HL-60 (cell line): ENCODE data around the gene TMEM98.

Source experiments
- DNase-seq, 2 experiments: peaks; one replicate each; pipeline ENCODE4 v3.0.0-alpha.2; 2010 to 2020; ENCODE audit warnings: low read depth in 1 of 2, low spot score in 1 of 2
- H3K27ac ChIP-seq: fragments of 250-450 bp; sonication (Bioruptor Pico); replicated peaks from 2 replicates; pipeline ENCODE4 v1.5.1; 2020; ENCODE audit warnings: mild to moderate bottlenecking, moderate library complexity
- H3K27me3 ChIP-seq: fragments of 250-450 bp; sonication (Bioruptor Pico); 2 replicates; pipeline ENCODE4 v1.5.1; 2021; ENCODE audit warnings: mild to moderate bottlenecking, moderate library complexity; ENCODE audit not compliant: insufficient read depth, poor library complexity, severe bottlenecking
- H3K4me3 ChIP-seq: replicated peaks from 2 replicates; pipeline ENCODE4 v1.5.1; 2011; ENCODE audit warnings: mild to moderate bottlenecking, control low read depth, low read length; ENCODE audit not compliant: insufficient read depth
- GABPA ChIP-seq: IDR thresholded peaks from 2 replicates; pipeline ENCODE4 v1.6.1; 2012; ENCODE audit warnings: low read depth
- POLR2AphosphoS5 ChIP-seq: IDR thresholded peaks from 2 replicates; pipeline ENCODE4 v1.6.1; 2012; ENCODE audit warnings: low read depth
- SPI1 ChIP-seq: IDR thresholded peaks from 2 replicates; pipeline ENCODE4 v1.6.1; 2012; ENCODE audit warnings: low read depth, mild to moderate bottlenecking, borderline replicate concordance
- TF ChIP-seq, protein P1 (sequence below): IDR thresholded peaks from 2 replicates; pipeline ENCODE4 v1.6.1; 2012; ENCODE audit warnings: low read depth; ENCODE audit not compliant: insufficient replicate concordance
- TF ChIP-seq, protein P2 (sequence below): IDR thresholded peaks from one replicate; pipeline ENCODE4 v1.5.1; 2011; ENCODE audit warnings: low read length, control low read depth, inconsistent platforms; ENCODE audit not compliant: insufficient read depth

Gene TMEM98

DNA sequence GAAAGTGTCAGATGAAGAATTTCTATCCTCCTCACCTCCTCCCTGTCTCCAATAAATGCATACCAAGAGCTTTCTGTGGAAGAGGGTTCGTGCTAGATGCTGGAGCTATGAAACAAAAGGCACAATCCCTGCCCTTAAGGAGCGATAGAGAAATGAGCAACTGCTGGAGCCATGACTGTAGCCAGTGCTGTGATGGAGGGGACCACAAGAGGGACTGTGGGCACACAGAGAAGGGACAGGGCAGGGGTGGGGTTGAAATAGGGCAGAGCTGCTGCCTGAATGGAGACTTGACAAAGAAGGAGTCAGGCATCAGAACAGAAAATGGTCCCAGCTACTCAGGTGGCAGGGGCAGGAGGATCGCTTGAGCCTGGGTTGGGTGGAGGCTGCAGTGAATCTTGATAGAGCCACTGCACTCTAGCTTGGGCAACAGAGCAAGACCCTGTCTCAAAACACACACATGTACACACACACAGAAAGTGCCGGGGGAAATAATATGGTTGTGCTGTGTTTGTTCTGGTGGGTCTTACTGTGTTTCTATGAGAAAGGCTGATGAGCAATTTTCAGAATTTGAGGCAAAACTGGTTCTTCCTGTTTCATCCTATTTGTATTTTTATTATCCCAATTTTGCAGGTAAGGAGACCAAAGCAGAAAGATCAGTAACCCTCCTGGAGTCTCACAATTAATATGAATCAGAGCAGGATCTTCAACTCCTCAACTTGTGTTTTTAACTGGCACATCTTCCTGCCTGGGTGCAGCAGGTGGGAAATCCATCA is 16.5 kb downstream of the TMEM98 start:
- TF ChIP-seq GABPA: no peak
- TF ChIP-seq, protein P1, sequence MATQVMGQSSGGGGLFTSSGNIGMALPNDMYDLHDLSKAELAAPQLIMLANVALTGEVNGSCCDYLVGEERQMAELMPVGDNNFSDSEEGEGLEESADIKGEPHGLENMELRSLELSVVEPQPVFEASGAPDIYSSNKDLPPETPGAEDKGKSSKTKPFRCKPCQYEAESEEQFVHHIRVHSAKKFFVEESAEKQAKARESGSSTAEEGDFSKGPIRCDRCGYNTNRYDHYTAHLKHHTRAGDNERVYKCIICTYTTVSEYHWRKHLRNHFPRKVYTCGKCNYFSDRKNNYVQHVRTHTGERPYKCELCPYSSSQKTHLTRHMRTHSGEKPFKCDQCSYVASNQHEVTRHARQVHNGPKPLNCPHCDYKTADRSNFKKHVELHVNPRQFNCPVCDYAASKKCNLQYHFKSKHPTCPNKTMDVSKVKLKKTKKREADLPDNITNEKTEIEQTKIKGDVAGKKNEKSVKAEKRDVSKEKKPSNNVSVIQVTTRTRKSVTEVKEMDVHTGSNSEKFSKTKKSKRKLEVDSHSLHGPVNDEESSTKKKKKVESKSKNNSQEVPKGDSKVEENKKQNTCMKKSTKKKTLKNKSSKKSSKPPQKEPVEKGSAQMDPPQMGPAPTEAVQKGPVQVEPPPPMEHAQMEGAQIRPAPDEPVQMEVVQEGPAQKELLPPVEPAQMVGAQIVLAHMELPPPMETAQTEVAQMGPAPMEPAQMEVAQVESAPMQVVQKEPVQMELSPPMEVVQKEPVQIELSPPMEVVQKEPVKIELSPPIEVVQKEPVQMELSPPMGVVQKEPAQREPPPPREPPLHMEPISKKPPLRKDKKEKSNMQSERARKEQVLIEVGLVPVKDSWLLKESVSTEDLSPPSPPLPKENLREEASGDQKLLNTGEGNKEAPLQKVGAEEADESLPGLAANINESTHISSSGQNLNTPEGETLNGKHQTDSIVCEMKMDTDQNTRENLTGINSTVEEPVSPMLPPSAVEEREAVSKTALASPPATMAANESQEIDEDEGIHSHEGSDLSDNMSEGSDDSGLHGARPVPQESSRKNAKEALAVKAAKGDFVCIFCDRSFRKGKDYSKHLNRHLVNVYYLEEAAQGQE: no peak
- TF ChIP-seq POLR2AphosphoS5: no peak
- TF ChIP-seq SPI1: no peak
- TF ChIP-seq, protein P2, sequence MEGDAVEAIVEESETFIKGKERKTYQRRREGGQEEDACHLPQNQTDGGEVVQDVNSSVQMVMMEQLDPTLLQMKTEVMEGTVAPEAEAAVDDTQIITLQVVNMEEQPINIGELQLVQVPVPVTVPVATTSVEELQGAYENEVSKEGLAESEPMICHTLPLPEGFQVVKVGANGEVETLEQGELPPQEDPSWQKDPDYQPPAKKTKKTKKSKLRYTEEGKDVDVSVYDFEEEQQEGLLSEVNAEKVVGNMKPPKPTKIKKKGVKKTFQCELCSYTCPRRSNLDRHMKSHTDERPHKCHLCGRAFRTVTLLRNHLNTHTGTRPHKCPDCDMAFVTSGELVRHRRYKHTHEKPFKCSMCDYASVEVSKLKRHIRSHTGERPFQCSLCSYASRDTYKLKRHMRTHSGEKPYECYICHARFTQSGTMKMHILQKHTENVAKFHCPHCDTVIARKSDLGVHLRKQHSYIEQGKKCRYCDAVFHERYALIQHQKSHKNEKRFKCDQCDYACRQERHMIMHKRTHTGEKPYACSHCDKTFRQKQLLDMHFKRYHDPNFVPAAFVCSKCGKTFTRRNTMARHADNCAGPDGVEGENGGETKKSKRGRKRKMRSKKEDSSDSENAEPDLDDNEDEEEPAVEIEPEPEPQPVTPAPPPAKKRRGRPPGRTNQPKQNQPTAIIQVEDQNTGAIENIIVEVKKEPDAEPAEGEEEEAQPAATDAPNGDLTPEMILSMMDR: no peak
- no peak for DNase-seq
- H3K27ac ChIP-seq: no peak overlapping the region
- no peak overlapping the region for H3K4me3 ChIP-seq
- H3K27me3 ChIP-seq: no peaks in the 10 kb centered on the region

DNA sequence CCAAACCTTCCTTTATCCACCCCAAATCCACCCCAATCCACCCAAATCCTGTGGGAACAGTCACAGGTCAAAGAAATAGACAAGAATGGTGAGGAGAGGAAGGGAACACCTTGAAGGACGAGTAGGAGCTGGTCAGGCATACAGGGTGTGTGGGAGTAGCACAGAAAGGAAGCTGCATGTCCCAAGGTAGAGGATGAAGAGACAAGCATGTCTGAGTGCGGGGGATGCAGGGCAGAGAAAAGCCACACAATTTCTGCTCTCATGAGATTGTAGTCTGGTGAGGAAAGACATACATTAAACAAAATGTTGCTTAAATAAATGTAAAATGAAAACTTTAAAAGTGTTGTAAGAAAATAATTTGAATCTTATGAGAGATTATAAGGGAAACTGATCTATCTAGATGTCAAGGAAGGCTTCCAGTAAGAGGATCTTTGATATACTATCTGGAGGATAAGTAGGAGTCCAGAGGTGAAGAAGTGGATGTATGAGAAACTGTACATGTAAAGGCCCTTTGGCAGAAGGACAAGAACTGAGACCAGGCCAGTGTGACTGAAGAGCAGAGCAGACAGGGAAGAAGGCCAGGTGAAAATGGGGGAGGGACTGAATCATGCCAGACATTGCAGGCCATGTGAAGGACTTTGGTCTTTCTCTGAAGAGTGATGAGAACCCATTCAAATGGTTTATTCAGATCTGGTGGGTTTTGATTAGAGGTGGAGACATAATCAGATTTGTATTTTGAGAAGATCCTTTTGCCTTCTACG is 18.6 kb downstream of the TMEM98 start:
- H3K27ac ChIP-seq: no peak overlapping the region
- H3K4me3 ChIP-seq: no peak overlapping the region
- no peak for DNase-seq
- no peaks in the 10 kb centered on the region for H3K27me3 ChIP-seq
- TF ChIP-seq, protein P1: no peak
- TF ChIP-seq POLR2AphosphoS5: no peak
- TF ChIP-seq, protein P2: no peak
- no peak for TF ChIP-seq SPI1
- TF ChIP-seq GABPA: no peak

DNA sequence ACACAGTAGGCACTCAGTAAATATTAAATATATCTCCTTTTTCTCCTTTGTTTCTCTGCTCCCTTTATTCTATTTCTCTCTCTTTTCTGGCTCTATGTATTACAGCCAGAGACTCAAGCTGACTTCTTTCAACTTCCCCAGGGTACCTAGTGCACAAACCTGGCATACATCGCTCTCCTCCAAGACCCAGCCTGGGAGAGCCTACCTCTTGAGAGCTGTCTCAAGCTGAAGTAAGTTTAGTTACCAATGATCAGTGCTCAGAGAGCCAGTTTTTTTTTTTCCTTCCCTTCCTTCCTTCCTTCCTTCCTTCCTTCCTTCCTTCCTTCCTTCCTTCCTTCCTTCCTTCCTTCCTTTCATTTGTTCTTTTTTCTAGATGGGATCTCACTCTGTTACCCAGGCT is 19.8 kb downstream of the TMEM98 start:
- no peak overlapping the region for H3K4me3 ChIP-seq
- no peaks in the 10 kb centered on the region for H3K27me3 ChIP-seq
- TF ChIP-seq, protein P2: no peak
- TF ChIP-seq POLR2AphosphoS5: no peak
- TF ChIP-seq, protein P1: no peak
- TF ChIP-seq GABPA: no peak
- no peak for TF ChIP-seq SPI1
- H3K27ac ChIP-seq: no peak overlapping the region
- DNase-seq: no peak
